Neutrophil (primary cell): Measurements from ENCODE around the gene PPP2R2C.

Experiments used
- H3K27ac ChIP-seq: fragments of 200-600 bp; sonication (generic); 2 replicates; pipeline ENCODE4 v1.5.1; 2016; ENCODE audit warnings: mild to moderate bottlenecking, moderate library complexity
- H3K27me3 ChIP-seq: fragments of 200-600 bp; sonication (generic); 2 replicates; pipeline ENCODE4 v1.6.0; 2016; ENCODE audit warnings: mild to moderate bottlenecking
- H3K36me3 ChIP-seq: fragments of 200-600 bp; sonication (generic); 2 replicates; pipeline ENCODE4 v1.5.1; 2017
- H3K4me1 ChIP-seq, 2 experiments: fragments of 200-600 bp in 1 of 2; sonication (generic) in 1 of 2; 1 replicate in 1 of 2; 2 replicates in 1 of 2; pipeline versions ENCODE4 v1.5.1 to v1.6.1; 2013 to 2016; ENCODE audit warnings: low read depth in 1 of 2, low read length in 1 of 2, mild to moderate bottlenecking in 1 of 2, moderate library complexity in 1 of 2; ENCODE audit not compliant: control insufficient read depth in 1 of 2, insufficient read depth in 1 of 2
- H3K4me3 ChIP-seq, 2 experiments: fragments of 200-600 bp in 1 of 2; sonication (generic) in 1 of 2; 1 replicate in 1 of 2; 2 replicates in 1 of 2; pipeline ENCODE4 v1.5.1; 2013 to 2016; ENCODE audit warnings: low read depth in 1 of 2, low read length in 1 of 2, mild to moderate bottlenecking in 1 of 2, moderate library complexity in 1 of 2
- H3K9me3 ChIP-seq: fragments of 200-600 bp; sonication (generic); 2 replicates; pipeline ENCODE4 v1.5.1; 2016
- CTCF ChIP-seq: fragments of 200-600 bp; sonication (generic); IDR thresholded peaks from 2 replicates; pipeline ENCODE4 v1.5.1; 2016; ENCODE audit warnings: antibody characterized with exemption

The PPP2R2C gene

DNA sequence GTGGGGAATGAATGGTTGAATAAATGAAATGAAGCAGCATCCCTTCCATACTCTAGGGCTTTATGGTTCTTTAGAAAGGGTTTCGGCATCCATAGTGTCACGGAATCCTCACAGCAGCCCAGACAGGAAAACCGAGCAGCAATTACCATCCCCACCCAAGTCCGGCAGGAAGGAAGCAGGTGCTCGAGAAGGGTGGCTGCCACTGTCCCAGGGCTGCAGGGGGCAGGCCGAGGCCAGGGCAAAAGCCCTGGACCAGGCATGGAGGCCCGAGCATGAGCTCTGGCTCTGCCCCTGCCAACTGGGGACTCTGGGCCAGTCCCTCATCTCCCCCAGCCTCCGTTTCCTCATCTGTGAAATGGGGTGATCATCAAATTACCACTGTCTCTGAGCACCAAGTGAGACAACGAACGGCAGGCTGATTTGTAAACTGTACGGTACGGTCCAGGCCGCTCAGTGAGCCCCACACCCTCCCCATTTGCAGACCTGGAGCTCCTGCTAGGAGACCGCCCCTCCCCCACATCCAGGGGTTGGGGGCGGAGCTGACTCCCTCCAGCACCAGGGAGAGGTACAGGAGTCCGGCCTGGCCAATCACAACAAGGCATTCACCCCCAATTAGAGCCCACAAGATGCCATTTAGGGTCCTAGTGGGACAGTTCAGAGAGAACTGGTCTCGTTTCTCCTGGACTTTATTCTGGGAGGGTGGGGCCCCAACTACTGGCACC, 102.3 kb downstream of the PPP2R2C start:
- Histone ChIP-seq H3K27me3 (no peaks in the 10 kb centered on the region), H3K4me1 (no peaks in the 10 kb centered on the region), H3K36me3 (no peaks in the 10 kb centered on the region), H3K27ac (no peak overlapping the region), H3K9me3 (no peaks in the 10 kb centered on the region), H3K4me3 (no peak overlapping the region)
- no peak for TF ChIP-seq CTCF

- Histone ChIP-seq H3K4me3 (no peak overlapping the region), H3K27me3 (no peaks in the 10 kb centered on the region), H3K9me3 (no peaks in the 10 kb centered on the region), H3K4me1 (no peaks in the 10 kb centered on the region), H3K36me3 (no peaks in the 10 kb centered on the region), H3K27ac (no peak overlapping the region)
- TF ChIP-seq CTCF, result no peak
These were observed 102.9 kb downstream of the PPP2R2C start for GRCh38 chr4:6369511-6369910.

DNA sequence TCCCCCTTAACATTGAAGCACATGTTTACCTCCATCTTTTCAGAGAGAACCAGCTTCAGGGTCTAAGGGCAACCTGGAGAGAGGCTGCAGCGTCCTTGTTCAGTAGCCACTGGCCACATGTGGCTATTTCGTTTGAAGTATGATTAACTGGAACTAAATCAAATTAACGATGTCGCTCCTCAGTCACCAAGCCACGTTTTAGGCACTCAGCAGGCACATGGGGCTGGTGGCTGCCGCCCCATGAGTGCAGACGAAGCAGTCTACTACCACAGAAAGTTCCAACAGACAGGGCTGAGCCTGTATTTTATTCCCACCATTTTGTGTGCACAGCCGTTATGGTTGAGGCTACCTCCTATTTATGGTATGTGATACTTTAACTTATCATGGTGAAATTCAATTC, 103.4 kb downstream of the PPP2R2C start:
- H3K4me3 ChIP-seq, result no peak overlapping the region
- H3K4me1 ChIP-seq, result no peaks in the 10 kb centered on the region
- no peaks in the 10 kb centered on the region for H3K9me3 ChIP-seq
- H3K27ac ChIP-seq, result no peak overlapping the region
- no peak for TF ChIP-seq CTCF
- H3K27me3 ChIP-seq, result no peaks in the 10 kb centered on the region
- H3K36me3 ChIP-seq, result no peaks in the 10 kb centered on the region

DNA sequence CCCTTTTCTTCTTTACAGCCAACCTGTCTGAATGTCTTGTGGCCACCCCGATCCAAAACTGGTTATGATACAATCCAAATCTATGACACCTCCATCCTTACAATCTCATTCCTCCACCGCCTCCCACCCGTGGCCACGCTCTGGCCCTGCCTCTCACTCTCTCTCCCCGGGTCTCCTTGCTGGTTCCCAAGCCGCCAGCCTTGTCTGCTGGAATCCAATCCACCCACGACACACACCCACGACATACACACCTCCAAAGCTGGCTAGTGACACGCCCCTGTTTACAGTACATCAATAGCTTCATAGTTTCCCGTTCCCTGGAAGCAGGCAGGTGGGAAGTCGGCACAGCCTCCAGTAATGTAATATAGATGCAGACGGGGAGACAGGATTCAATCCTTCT, 103.8 kb downstream of the PPP2R2C start:
- TF ChIP-seq CTCF, result no peak
- Histone ChIP-seq H3K4me3 (no peak overlapping the region), H3K27me3 (no peaks in the 10 kb centered on the region), H3K9me3 (no peaks in the 10 kb centered on the region), H3K27ac (no peak overlapping the region), H3K36me3 (no peaks in the 10 kb centered on the region), H3K4me1 (no peaks in the 10 kb centered on the region)

DNA sequence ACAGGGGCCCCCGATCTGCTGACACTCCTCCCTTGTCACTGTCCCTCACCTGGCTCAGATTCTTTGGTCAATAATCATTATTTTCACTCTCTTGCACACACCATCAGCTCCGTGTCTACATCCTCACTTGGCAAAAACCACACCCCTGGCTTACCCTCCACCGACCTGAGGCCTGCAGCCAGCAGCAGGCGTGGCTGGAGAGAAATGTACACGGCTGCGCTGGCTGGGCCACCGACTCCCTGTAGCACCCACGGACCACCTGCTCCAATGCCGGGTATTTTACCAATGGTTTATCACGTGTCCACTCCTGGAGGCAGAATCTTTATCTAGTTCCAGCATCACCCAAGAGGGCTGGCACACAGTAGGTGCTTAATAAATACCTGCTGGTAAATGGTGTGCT, 104.3 kb downstream of the PPP2R2C start:
- Histone ChIP-seq H3K36me3 (no peaks in the 10 kb centered on the region), H3K4me1 (no peaks in the 10 kb centered on the region), H3K4me3 (no peak overlapping the region), H3K27me3 (no peaks in the 10 kb centered on the region), H3K9me3 (no peaks in the 10 kb centered on the region), H3K27ac (no peak overlapping the region)
- no peak for TF ChIP-seq CTCF
